CD14-positive monocyte (primary cell): Measurements from ENCODE around the gene ABAT. TPM values are rescaled to one million over a fixed set of nuclear protein-coding genes. Genes with fewer than 3 reads are reported as not detected.

ENCODE experiments used
- DNase-seq, 3 donors: peaks; one replicate each; pipeline ENCODE4 v3.0.0-alpha.2; 2011 to 2022
- H2AFZ ChIP-seq: 2 replicates; pipeline ENCODE4 v1.6.0; 2012; ENCODE audit warnings: mild to moderate bottlenecking, low read depth, low read length, inconsistent platforms; ENCODE audit not compliant: insufficient read depth, poor library complexity, severe bottlenecking
- H3K27ac ChIP-seq, 2 donors: 1 replicate in 1 of 2; 2 replicates in 1 of 2; pipeline ENCODE4 v1.5.1; 2012 to 2013; ENCODE audit warnings: low read length in 2 of 2, control low read depth in 1 of 2, inconsistent platforms in 1 of 2, low read depth in 1 of 2, mild to moderate bottlenecking in 1 of 2
- H3K27me3 ChIP-seq, 2 donors: one replicate each; pipeline versions ENCODE4 v1.6.0 to v1.6.1; 2011 to 2013; ENCODE audit warnings: low read length in 2 of 2; ENCODE audit not compliant: control insufficient read depth in 2 of 2, insufficient read depth in 2 of 2
- H3K36me3 ChIP-seq, 2 donors: replicated peaks in 1 of 2; 1 replicate in 1 of 2; 2 replicates in 1 of 2; pipeline versions ENCODE4 v1.5.1 to v1.6.1; 2012 to 2013; ENCODE audit warnings: low read length in 2 of 2, control low read depth in 1 of 2, inconsistent platforms in 1 of 2, mild to moderate bottlenecking in 1 of 2; ENCODE audit not compliant: insufficient read depth in 2 of 2, control insufficient read depth in 1 of 2
- H3K4me1 ChIP-seq, 2 donors: 1 replicate in 1 of 2; 2 replicates in 1 of 2; pipeline versions ENCODE4 v1.5.1 to v1.6.1; 2012 to 2013; ENCODE audit warnings: low read length in 2 of 2, control low read depth in 1 of 2, inconsistent platforms in 1 of 2, mild to moderate bottlenecking in 1 of 2, moderate library complexity in 1 of 2; ENCODE audit not compliant: insufficient read depth in 2 of 2, control insufficient read depth in 1 of 2
- H3K4me2 ChIP-seq: replicated peaks from 2 replicates; pipeline ENCODE3; 2012; ENCODE audit warnings: low read length, moderate library complexity, mild to moderate bottlenecking; ENCODE audit not compliant: poor library complexity, severe bottlenecking; ENCODE audit errors: extremely low read depth
- H3K4me3 ChIP-seq, 3 experiments: fragments of 200-600 bp in 1 of 3; sonication (generic) in 1 of 3; replicated peaks in 1 of 3; 1 replicate in 2 of 3; 2 replicates in 1 of 3; pipeline ENCODE4 v1.5.1; 2011 to 2013; ENCODE audit warnings: low read length in 3 of 3, mild to moderate bottlenecking in 3 of 3, control low read depth in 2 of 3, low read depth in 2 of 3, inconsistent platforms in 1 of 3, moderate library complexity in 1 of 3
- H3K79me2 ChIP-seq: 2 replicates; pipeline ENCODE4 v1.6.0; 2012; ENCODE audit warnings: mild to moderate bottlenecking, control low read depth, inconsistent platforms, low read length, moderate library complexity; ENCODE audit not compliant: insufficient read depth
- H3K9ac ChIP-seq: 2 replicates; pipeline ENCODE4 v1.6.0; 2017; ENCODE audit warnings: low read length, mild to moderate bottlenecking; ENCODE audit not compliant: insufficient read depth, poor library complexity, severe bottlenecking
- H3K9me3 ChIP-seq, 2 donors: replicated peaks in 1 of 2; 1 replicate in 1 of 2; 2 replicates in 1 of 2; pipeline versions ENCODE4 v1.5.1 to v1.6.1; 2012 to 2013; ENCODE audit warnings: low read length in 2 of 2, control low read depth in 1 of 2; ENCODE audit not compliant: control insufficient read depth in 1 of 2, insufficient read depth in 1 of 2
- H4K20me1 ChIP-seq: 2 replicates; pipeline ENCODE4 v1.6.0; 2012; ENCODE audit warnings: mild to moderate bottlenecking, low read length, control low read depth, moderate library complexity; ENCODE audit not compliant: insufficient read depth
- H3K27ac Mint-ChIP-seq, 7 donors: one replicate each; pipeline ENCODE4 v1.8.0; 2020; ENCODE audit warnings: mild to moderate bottlenecking in 7 of 7, mixed read lengths in 7 of 7, moderate library complexity in 6 of 7, inconsistent platforms in 2 of 7
- H3K27me3 Mint-ChIP-seq, 3 donors: one replicate each; pipeline ENCODE4 v1.8.0; 2021 to 2022; ENCODE audit warnings: low read depth in 3 of 3, mild to moderate bottlenecking in 3 of 3, mixed read lengths in 3 of 3, moderate library complexity in 3 of 3, inconsistent platforms in 1 of 3
- H3K36me3 Mint-ChIP-seq, 2 donors: one replicate each; pipeline ENCODE4 v1.8.0; 2020; ENCODE audit warnings: mixed read lengths in 2 of 2, inconsistent platforms in 1 of 2, mild to moderate bottlenecking in 1 of 2
- H3K4me1 Mint-ChIP-seq: one replicate; pipeline ENCODE4 v1.8.0; 2020; ENCODE audit warnings: mild to moderate bottlenecking, mixed read lengths
- H3K4me3 Mint-ChIP-seq, 2 donors: one replicate each; pipeline ENCODE4 v1.8.0; 2020; ENCODE audit warnings: mild to moderate bottlenecking in 2 of 2, mixed read lengths in 2 of 2, moderate library complexity in 1 of 2
- H3K9me3 Mint-ChIP-seq, 7 donors: one replicate each; pipeline ENCODE4 v1.8.0; 2020 to 2022; ENCODE audit warnings: mixed read lengths in 7 of 7, mild to moderate bottlenecking in 6 of 7, moderate library complexity in 6 of 7, inconsistent platforms in 2 of 7
- WGBS: methylation state at CpG from one replicate; pipeline ENCODE4 v1.1.5; 2013; ENCODE audit warnings: missing lambda C conversion rate; ENCODE audit not compliant: insufficient coverage; 5-methylcytosine and 5-hydroxymethylcytosine counted together
- intact Hi-C, 2 donors: fragments of 100-400 bp; cut with micrococcal nuclease; formaldehyde crosslinking; loops; one replicate each; pipeline versions ENCODE4 v1.15.0 to v1.15.1; 2023
- polyA plus RNA-seq, 3 donors: library from polyadenylated mRNA; depleted of rRNA in 1 of 3; unstranded in 2 of 3; stranded (reverse) in 1 of 3; fragments of 300-500 nt in 2 of 3; fragments of >200 nt in 1 of 3; fragmentation: Illumina TruSeq in 2 of 3; gene quantifications; 1 replicate in 2 of 3; 2 replicates in 1 of 3; pipeline ENCODE4 v1.2.3, GENCODE V29; 2012 to 2021
- TF ChIP-seq, protein P1 (sequence below): fragments of 200-600 bp; IDR thresholded peaks from one replicate; pipeline ENCODE4 v1.8.0; 2022; ENCODE audit warnings: antibody characterized with exemption, mild to moderate bottlenecking

The ABAT gene
- polyA plus RNA-seq, 3 donors = 4.9 to 11.8 (median 8.7) TPM

DNA sequence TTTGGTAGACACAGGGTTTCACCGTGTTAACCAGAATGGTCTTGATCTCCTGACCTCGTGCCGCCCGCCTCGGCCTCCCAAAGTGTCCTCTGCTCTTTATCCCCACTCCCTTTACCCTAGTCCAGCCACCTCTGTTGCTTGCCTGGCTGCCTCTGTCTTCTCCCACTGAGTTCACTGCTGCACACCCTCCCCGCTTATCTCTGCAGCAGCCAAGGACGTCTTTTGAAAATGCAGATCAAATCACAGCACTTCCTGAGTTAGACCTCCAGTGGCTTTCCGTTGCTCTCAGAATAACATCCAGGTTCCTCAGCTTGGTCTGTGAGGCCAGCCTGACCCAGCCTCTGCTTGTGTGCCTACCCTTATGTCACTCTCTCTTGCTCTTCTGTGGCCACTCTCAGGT is 47.5 kb upstream of the ABAT start:
- H3K4me3 Mint-ChIP-seq = no peak overlapping the region
- H3K9ac ChIP-seq = no peak overlapping the region
- H3K79me2 ChIP-seq = peaks cover 63% of the 10 kb centered on the region
- no peak for DNase-seq
- no peak overlapping the region for H2AFZ ChIP-seq
- no peak overlapping the region for H3K4me2 ChIP-seq
- peaks cover 0 to 3% (median 0%) of the 10 kb centered on the region in 7 donors for H3K9me3 Mint-ChIP-seq
- peaks cover 20 to 26% of the 10 kb centered on the region in 2 donors for H3K4me1 ChIP-seq
- peaks cover 53 to 78% of the 10 kb centered on the region in 2 donors for H3K36me3 ChIP-seq
- H4K20me1 ChIP-seq = no peaks in the 10 kb centered on the region
- no peaks in the 10 kb centered on the region for H3K27me3 ChIP-seq
- 93% methylated on average over 5 of the region's 8 CpGs for WGBS
- H3K4me3 ChIP-seq = no peak overlapping the region
- TF ChIP-seq, protein P1, sequence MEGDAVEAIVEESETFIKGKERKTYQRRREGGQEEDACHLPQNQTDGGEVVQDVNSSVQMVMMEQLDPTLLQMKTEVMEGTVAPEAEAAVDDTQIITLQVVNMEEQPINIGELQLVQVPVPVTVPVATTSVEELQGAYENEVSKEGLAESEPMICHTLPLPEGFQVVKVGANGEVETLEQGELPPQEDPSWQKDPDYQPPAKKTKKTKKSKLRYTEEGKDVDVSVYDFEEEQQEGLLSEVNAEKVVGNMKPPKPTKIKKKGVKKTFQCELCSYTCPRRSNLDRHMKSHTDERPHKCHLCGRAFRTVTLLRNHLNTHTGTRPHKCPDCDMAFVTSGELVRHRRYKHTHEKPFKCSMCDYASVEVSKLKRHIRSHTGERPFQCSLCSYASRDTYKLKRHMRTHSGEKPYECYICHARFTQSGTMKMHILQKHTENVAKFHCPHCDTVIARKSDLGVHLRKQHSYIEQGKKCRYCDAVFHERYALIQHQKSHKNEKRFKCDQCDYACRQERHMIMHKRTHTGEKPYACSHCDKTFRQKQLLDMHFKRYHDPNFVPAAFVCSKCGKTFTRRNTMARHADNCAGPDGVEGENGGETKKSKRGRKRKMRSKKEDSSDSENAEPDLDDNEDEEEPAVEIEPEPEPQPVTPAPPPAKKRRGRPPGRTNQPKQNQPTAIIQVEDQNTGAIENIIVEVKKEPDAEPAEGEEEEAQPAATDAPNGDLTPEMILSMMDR = no peak
- no peaks in the 10 kb centered on the region for H3K9me3 ChIP-seq
- peak overlapping the region in 6 of 7 donors; percentile 20 to 90 (median 56) for H3K27ac Mint-ChIP-seq
- peaks cover 69 to 78% of the 10 kb centered on the region in 2 donors for H3K36me3 Mint-ChIP-seq
- H3K27ac ChIP-seq = peak overlapping the region in 1 of 2 donors; percentile 98
- peaks cover 34% of the 10 kb centered on the region for H3K4me1 Mint-ChIP-seq
- intact Hi-C loops = no loop called here
- no peaks in the 10 kb centered on the region for H3K27me3 Mint-ChIP-seq

DNA sequence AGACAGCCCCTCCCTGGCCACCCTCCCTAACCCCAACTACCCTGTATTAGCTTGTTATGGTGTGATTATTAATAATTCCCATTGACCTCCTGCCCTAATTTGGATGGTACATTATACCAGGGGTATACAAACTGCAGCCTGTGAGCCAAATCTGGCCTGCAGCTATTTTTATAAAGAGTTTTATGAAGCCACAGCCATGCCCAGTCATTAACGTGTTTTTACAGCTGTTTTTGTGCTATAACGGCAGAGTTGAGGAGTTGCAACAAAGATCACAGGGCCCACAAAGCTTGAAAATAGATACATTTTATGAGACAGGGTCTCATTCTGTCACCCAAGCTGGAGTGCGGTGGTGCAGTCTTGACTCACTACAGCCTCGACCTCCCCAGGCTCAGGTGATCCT is 47.0 kb upstream of the ABAT start:
- Histone ChIP-seq H3K79me2 (peaks cover 58% of the 10 kb centered on the region), H3K4me3 (no peak overlapping the region), H2AFZ (no peak overlapping the region), H3K36me3 (peaks cover 53 to 78% of the 10 kb centered on the region in 2 donors), H3K4me2 (no peak overlapping the region), H3K9me3 (no peaks in the 10 kb centered on the region), H3K9ac (no peak overlapping the region), H3K4me1 (peaks cover 20 to 26% of the 10 kb centered on the region in 2 donors), H4K20me1 (no peaks in the 10 kb centered on the region), H3K27ac (peak overlapping the region in 1 of 2 donors; percentile 98), H3K27me3 (no peaks in the 10 kb centered on the region)
- no peaks in the 10 kb centered on the region for H3K27me3 Mint-ChIP-seq
- 100% methylated on average over 2 of the region's 4 CpGs for WGBS
- peaks cover 34% of the 10 kb centered on the region for H3K4me1 Mint-ChIP-seq
- DNase-seq = no peak
- intact Hi-C loops = no loop called here
- H3K9me3 Mint-ChIP-seq = peaks cover 0 to 3% (median 0%) of the 10 kb centered on the region in 7 donors
- peaks cover 69 to 78% of the 10 kb centered on the region in 2 donors for H3K36me3 Mint-ChIP-seq
- TF ChIP-seq, protein P1 = no peak
- H3K27ac Mint-ChIP-seq = peak overlapping the region in 4 of 7 donors; percentile 38 to 90 (median 68)
- H3K4me3 Mint-ChIP-seq = no peak overlapping the region
